Keratinocyte (primary cell): ENCODE data around the gene CNTNAP5.

ENCODE experiments used
- EZH2 ChIP-seq: IDR thresholded peaks from one replicate; pipeline ENCODE4 v1.6.1; 2012; ENCODE audit warnings: inconsistent platforms, mild to moderate bottlenecking, low read length, moderate library complexity
- TF ChIP-seq, protein P1 (sequence below), 3 experiments: IDR thresholded peaks in 1 of 3; conservative IDR thresholded peaks in 1 of 3; optimal IDR thresholded peaks in 1 of 3; 2 replicates in 2 of 3; 3 replicates in 1 of 3; pipeline versions ENCODE3 to v1.5.1; 2011; ENCODE audit warnings: low read length in 3 of 3, mild to moderate bottlenecking in 3 of 3, moderate library complexity in 2 of 3, control low read depth in 1 of 3, inconsistent platforms in 1 of 3; ENCODE audit not compliant: insufficient read depth in 2 of 3; ENCODE audit errors: extremely low read depth in 1 of 3

DNA sequence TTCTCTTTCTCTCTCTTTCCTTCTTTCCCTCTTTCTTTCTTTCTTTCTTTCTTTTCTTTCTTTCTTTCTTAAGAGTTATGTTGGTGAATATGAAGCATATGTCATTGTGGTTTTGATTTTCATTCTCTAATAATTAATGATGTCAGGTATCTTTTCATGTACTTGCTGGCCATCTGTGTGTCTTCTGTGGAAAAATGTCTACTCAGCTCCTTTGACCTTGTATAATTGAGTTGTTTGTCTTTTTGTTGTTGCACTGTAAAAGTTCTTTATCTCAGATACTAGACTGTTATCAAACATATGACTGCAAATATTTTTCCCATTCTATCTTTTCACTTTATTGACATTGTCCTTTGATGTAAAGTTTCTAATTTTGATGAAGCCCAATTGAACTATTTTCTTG, 645.1 kb downstream of the CNTNAP5 start:
- TF ChIP-seq, protein P1, sequence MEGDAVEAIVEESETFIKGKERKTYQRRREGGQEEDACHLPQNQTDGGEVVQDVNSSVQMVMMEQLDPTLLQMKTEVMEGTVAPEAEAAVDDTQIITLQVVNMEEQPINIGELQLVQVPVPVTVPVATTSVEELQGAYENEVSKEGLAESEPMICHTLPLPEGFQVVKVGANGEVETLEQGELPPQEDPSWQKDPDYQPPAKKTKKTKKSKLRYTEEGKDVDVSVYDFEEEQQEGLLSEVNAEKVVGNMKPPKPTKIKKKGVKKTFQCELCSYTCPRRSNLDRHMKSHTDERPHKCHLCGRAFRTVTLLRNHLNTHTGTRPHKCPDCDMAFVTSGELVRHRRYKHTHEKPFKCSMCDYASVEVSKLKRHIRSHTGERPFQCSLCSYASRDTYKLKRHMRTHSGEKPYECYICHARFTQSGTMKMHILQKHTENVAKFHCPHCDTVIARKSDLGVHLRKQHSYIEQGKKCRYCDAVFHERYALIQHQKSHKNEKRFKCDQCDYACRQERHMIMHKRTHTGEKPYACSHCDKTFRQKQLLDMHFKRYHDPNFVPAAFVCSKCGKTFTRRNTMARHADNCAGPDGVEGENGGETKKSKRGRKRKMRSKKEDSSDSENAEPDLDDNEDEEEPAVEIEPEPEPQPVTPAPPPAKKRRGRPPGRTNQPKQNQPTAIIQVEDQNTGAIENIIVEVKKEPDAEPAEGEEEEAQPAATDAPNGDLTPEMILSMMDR (optimal IDR thresholded peaks at IDR 0.05 in 1 of 3, IDR thresholded peaks at IDR 0.05 in 1 of 3, conservative IDR thresholded peaks at IDR 0.05 in 1 of 3; ENCODE audit: extremely low read depth in 1 of 3, insufficient read depth in 2 of 3, low read length in 3 of 3): no peak
- TF ChIP-seq EZH2: no peak
